DMS 273 (cell line): Measurements from ENCODE around the gene SND1.

ENCODE experiments used
- DNase-seq: peaks from one replicate; lab custom pipeline; 2025; ENCODE audit not compliant: unreplicated experiment; lab: John Stamatoyannopoulos, UW

SND1 gene

DNA sequence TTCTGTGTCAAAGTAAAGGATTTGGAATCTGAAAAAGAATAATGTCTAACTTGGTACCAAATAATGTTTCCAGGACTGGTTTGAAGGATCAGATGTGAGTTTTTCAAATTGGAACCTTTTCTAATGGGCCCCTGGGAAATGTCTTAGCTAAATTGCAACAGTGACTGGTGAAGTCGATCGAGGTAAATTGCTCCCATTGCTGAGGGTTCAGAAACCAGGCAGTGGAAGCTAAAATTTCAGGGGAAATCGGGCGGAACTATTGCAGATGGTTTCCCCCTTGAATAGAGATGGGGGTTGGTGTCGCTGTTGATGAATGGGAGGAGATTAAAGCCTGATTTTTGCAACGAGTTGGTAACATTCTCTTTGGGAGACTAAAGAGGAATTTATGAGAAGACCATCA lies 112.7 kb downstream of the SND1 start:
- no peak for DNase-seq

DNA sequence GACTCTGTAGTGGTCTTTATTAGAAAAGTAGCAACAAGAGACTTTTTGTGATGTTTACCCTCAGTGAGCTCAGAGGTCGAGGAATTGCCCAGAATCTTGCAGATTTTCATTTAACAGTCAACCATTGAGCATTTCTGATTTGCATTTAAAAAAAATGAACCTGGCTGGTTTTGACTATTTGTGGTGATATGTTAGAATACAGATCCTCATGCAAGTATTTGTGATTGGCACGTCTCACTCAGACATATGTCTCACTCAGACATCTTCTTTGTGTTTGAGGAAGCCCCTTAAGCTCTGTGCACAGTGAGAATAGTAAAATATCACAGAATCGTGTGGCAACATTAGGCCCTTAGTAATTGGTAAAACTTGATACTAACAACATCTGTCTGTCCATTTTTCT lies 113.2 kb downstream of the SND1 start:
- no peak for DNase-seq

DNA sequence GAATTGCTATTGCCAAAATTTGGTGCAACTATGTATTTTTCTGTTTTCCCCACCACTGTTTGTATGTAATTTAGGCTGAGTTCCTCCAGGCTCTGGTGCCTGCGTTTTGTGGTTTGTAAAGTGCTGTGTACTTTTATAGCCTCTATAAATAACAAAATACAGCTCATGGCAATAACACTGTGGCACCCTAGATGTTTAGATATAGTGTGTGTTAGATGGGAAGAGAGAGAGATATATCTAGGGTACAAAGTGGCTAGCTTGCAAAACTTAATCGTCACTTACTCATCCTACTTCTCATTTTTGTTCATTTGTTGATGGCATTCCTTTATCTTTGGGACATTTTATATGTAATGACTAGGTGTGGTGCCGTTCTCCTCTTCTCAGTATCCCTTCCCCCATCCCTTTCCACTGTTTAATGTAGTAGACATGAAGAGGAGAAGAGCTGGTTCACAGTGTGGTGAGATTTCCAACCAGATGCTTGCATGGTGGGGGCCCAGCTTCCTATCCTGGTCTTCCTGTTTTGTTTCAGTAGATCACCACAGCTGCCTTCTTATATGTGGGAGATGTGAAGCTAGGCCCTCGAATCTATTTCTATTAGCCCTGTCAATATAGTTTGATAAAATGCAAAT lies 115.0 kb downstream of the SND1 start:
- DNase-seq, result no peak

DNA sequence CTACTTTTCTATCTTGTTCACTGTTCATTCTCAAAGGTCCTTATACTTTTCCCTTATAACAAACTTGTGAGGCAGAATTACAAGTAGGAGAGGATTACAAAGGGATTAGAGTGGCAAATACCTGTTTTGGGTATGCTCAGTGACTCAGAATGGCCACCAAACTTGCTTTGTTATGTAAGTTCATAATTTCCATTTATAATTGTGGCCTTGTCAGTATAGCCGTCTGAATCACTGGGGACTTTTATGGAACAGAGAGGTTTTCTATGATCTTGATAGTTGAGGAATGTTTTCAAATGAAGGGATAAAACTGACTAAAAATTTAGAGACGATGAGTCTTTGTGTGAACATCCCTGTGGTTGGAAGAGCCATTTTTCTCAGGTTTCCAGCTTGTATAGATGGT lies 116.2 kb downstream of the SND1 start:
- DNase-seq, result no peak

DNA sequence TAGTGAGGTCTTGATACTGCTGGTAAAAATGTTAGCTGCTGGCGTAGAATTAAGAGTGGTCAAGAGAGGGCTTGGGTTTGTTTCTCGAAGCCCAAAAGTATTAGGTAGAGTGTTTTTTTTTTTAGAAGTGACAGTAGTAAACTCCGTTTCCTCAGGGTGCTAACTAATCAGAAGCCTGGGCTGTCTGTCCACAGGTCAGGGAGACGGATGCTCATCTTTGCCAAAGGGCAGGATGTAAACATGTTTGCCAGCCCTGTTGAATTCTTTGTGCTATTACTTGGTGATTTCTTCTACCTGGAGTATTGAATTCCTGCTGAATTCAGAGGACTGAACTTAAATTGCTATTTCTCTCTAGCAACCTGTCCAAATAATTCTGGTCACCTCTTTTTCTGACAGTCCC lies 117.1 kb downstream of the SND1 start:
- no peak for DNase-seq

DNA sequence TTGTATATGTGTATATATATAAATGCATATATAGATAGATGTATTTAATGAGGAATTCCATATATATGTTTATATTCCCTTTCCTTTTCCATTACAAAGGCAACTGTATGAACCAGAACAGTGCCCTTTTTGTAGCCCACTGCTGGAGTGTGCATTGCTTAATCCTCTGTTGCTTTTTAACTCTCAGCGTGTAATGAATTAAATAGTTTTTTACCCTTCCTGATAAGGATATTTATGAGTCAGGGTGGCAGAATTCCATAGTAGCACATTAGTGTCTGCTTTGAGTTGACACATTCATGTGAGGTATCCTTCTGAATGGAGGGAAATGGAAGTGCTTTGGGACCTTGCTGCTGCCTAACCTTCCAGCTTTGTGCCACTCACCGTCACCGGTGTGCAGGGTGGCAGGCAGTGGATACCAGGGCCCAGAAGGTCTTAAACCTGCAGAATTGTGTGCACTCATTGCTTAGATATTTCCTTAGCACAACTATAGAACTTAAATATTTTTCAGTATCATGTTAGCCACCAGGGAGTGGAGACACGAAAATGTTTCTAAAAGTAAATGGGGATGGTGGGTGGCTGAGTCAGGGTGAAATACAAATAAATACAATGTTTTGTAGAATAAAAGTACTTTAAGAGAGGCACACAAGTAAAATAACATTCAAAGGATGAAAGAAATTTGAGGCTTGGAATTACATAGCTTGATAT lies 117.9 kb downstream of the SND1 start:
- no peak for DNase-seq

DNA sequence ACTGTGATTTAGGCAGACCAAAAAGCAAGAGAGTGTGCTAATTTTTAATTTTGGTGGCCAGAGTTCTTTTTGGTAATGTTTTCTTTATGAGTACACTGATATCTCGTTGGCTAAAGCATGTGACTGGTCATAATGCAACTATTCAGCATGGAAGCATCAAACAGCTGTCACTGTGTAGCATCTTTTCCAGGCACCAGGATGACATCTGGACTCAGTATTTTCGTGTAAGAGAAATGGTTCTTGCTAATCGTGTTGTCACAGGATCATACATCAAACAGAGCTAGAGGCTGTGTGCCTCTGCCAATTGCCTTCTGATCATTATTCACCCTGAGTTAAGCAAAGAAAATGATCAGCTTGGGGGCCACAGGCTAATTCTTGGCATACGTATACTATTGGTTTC lies 118.9 kb downstream of the SND1 start:
- peak; percentile 54 for DNase-seq

DNA sequence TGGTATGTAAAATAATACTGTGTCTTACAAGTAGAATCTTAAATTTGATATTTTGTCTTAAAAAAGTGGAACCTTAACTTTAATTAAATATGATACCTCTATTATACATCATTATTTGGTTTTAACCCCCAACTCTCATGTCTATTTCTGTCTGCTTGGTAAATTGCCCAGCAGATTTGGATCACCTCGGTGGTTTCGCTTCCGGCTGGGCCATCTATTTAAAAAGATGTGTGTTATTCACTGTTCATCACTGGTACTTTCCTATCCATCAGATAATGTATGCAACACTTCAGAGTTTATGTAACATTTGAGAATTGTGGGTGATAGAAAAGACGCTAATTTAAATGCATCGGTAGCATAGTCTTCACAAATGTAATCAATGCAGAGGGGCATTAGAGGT lies 119.7 kb downstream of the SND1 start:
- no peak for DNase-seq

DNA sequence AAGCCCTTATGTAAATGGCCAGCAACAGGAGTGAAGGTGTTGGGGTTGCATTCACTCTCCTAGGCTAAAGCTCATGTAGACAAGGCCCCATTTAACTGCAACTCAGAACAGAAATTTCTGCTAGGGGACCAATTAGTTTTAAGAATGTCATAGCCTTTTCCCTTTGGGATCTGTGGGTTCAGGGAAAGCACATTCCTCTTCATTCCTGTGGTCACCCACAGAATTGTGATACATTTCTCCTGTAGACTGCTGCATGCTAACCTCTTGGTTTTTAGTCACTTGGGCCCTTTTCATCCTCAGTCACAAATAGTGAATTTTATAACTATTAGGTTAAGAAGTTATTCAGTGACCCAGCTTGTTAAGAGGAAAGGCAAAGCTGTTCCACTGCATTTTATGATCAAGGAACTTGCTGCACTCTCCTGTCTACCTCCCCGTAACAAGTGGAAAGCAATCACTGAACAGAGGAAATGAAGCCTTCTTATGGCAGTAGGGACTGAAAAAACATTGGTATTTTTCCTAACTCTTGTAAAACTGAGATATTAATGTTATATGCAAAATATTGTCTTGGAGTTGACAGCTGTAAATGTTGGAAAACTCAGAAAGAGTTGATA lies 124.9 kb downstream of the SND1 start:
- no peak for DNase-seq

DNA sequence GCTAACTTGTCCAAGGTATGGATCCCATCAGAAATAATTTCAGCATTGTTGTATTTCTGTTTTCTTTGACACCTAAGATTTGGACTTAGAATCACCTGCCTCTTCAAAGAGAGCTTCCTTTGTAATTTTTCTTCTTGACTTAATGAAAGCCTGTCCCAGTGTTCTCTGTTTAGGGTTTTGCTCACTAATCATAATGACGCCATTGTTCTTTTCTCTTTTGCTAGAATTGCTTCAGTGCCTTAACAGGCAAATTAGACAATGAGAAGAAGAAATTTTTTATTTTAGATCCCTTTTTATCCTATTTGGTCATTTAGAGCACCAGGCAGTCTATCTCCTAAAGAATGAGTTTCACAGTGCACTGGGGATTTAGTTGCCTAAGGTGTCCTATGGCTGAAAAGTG lies 128.5 kb downstream of the SND1 start:
- no peak for DNase-seq

DNA sequence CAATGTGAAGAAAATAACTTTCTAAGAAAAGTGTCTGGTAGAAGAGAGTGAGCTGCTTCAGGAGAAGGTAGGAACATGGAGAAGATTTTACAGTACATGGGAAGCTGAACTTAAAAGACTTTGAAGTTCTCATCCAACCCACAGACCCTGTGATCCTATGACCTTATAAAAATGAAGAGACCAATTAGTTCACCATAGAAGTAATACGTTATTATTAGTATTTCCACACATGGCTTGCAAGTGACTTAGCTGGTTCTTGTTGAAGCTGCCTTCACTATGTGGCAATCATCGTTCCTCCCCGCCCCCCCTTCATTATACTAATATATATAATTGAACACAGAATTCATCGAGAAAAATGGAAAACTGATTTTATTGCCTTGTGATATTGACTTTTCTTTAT lies 129.1 kb downstream of the SND1 start:
- DNase-seq, result no peak

DNA sequence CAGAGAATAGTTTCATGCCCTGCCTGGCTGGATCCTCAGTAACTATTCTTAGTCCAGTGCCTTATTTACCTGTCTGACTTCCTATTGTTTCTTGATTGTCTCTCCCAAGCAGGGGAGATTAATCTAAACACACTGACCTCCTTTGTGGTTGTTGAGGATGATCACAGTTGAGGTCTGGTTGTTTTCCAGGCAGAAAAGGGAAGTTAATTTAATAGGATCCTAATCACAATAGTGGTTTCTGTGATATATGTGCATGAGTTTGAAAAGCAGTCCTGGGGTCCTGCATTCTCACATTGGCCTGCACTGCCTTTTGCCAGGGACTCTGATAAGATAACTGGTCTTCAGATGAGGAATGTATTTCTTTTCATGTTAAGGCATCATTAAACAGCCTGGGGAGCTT lies 130.1 kb downstream of the SND1 start:
- no peak for DNase-seq

DNA sequence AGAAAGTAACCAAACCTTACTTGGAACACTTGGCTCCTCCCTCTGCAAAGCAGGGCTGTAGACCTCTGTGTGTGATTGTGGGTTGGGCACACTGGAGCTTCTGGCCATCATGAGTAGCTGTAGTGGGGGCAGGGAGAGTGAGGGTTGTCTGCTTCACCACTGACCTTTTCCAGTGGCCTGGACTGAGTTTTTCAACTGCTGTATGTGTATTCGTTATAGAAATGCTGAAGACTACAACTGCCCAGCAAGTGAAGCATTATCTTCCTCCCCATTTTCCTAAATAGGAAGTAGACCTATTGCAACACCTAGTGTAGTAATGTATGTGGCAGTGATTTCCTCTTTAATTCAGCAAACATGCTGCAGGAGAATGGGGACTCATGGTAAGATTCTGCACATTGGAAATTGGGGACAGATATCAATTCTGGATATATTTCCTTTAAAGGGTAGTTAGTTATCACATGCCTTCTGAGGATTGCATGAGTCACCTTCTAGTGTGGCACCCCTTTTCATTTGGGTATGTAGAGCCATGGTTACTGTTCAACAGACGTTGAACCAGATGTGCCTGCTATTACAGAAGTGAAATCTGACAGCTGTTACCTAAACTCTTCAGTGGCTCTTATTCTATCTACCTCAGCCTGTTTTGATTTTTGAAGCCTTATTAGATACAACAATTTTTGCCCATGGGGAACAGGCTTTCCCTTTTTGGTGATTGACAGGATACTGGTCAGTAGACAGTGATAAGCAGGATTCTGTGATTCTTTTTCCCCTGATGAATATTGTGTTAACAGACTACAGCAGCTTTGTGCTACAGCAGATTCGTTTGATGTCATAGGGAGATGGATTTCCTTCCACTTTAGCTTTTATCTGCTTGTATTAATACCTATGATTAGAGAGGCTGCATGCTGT lies 130.9 kb downstream of the SND1 start:
- DNase-seq, result peak; percentile 69

DNA sequence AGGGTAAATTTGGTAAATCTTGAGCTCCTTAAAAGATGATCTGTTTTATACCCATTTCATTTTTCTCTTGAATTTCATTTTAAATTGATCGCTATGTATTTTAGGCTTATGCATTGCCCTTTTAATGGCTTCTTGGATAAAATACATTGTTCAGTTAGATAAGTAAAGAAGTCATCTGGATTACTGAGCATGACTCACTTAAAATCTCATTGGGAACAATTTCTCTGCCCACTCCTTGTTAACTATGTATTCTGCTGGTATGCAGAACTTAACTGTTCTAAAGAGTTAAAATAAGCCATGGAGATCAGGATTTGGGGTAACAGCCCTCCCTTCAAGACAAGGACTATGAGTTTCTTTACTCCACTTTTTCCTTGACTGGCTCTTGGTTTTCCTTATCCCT lies 134.2 kb downstream of the SND1 start:
- DNase-seq, result no peak

DNA sequence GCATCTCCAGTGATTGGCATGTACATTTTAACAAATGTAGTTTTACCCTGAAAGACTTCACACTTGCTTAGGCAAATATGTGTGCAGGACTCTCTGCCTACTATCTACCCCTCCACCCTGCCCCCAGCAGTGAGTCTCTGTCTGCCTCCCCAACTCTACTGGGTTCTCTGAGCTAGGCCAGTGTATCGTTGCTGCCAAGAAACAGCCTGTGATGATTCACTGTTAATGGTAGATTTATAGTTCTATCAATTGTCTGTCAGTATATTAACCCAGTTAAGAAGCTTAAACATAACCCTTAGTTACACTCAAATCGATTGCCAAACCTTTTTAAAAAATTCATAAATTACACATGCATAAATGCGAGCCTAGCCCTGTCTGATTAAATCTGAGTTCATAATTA lies 137.0 kb downstream of the SND1 start:
- no peak for DNase-seq

DNA sequence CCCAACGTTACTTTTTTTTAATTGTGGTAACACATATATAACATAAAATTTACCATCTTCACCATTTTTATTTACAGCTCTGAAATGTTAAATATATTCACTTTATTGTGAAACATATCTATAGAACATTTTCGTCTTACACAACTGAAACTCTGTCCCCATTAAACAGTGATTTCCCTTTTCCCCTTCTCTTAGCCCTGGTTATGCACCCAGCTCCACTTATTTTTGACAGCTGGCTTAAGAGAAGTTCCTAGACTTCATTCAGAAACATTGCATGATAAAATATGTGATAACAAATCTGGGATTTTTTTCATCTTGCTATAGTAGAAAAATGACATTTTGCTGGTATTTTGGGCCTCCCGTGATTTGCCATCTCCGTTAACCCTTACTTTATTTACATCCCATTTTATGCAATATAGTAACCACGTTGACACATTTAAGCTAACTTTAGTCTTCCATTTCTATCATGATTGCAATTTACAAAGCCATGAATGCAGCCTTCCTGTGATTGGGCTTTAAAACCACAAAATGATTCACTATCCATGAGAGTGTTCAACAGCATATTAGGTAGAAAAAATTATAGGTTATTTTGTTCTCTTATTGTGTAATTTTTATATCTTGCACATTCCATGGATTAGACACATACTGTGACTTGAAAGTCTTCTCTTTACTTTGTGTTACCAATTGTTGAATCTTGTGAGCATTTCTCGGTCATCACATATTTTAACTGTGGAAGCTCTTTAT lies 139.6 kb downstream of the SND1 start:
- DNase-seq, result no peak

DNA sequence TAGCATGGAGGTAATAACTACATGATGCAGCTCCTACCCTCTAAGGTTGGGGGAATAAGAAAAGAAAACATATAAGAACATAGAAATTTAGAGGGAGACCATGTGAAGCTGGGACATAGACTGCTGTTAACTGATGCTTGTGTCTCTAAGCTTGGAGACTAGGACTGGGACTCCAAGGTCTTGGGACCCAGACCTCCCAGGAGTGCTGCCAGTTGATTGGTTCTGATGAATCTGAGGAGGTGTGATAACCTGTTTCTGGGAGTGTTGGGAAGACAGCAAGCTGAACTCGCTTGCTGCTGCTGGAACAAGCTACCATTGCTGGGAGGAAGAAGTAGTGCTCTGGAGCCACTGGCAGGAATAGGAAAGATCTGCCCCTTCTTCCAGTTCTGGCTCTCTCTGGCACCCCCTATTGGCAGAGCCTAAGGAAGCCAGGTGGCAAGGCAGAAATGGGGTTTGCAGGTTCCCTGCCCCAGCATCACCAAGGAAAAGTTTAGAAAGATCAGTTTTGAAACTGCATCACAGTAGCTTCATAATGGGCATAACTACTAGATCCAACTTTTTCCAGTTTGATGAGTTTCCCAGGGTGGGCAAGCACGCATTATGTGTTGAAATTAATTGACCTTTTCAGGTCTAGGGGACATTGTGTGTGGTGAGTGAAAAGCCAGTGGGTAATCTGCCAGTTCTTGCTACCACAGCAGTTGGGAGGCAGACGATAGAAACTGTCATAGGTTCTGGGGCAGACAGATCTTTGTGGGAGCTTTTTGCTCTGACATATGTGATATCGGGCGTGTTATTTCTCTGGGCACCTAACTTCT lies 140.7 kb downstream of the SND1 start:
- peak; percentile 76 for DNase-seq

DNA sequence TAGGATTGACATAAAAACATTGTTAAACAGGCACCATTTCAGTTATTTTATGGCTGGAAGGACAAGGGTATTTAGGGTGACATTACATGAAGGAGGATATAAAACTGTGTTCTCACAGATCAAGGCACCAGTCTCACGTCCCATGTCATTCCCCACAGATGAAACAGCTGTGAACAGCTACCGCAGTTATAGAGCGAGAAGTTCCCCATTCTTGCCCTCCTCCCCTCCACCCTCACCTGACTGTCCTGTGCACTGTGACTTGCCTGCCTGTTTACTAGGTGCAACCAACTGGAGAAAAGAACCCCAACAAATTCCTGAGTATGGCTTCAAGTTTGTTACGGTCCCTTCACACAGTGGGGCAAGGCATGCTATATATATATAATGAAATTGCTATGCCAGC lies 141.6 kb downstream of the SND1 start:
- no peak for DNase-seq

DNA sequence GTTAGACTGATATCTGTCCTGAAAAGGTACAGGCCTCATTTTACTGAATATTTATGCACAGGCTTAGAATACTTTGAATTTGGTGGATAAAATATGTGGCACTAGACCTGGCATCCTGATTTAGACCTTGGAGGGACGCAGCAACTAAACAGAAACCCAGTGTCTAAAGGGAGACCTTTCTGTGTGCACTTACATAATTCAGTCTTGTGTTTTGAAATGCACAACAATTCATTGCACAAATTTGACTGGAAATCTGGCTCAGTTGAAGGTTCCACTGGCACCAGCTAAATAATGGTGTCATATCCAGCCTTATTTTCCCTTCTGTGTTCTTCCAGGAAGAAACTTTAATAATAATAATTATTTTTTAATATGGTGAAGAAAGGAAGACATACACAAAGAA lies 142.1 kb downstream of the SND1 start:
- no peak for DNase-seq

DNA sequence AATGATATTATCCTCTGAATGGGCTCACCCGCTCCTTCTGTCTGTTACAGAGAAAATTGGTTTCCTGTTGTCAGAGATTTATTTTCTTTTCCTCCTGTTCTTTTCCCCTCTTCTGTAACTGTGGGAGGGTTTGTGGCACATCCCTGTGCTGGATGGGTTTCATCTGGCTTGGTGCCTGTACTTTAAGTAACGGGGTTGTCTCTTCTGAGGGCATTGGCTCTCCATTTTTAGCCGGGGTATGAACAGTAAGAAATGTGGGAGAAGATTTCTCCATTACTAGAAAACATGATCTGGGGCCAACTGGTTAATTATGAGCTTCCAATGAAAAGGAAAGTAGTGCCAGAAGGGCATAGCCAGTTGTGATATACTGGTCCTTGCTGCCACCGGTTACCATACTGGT lies 142.6 kb downstream of the SND1 start:
- peak; percentile 29 for DNase-seq
